Mucosa of gallbladder (tissue), 1 donor: ENCODE measurements around the gene DLG2. TPM values are rescaled to one million over a fixed set of nuclear protein-coding genes. Genes with fewer than 3 reads are reported as not detected.
A peak's percentile ranks its signal among the peaks of the same experiment; 100 is the strongest.

Experiments
- DNase-seq: peaks from one replicate; pipeline ENCODE4 v3.0.0-alpha.2; 2020; ENCODE audit warnings: low spot score
- total RNA-seq: library from RNA; stranded (reverse); gene quantifications from one replicate; pipeline ENCODE4 v1.2.1, GENCODE V29; 2021
- donor health status: DM: no; HTN: no; CAD: no.

The DLG2 gene
- total RNA-seq, 1 donor from 2014 or later: 4.4 TPM

DNA sequence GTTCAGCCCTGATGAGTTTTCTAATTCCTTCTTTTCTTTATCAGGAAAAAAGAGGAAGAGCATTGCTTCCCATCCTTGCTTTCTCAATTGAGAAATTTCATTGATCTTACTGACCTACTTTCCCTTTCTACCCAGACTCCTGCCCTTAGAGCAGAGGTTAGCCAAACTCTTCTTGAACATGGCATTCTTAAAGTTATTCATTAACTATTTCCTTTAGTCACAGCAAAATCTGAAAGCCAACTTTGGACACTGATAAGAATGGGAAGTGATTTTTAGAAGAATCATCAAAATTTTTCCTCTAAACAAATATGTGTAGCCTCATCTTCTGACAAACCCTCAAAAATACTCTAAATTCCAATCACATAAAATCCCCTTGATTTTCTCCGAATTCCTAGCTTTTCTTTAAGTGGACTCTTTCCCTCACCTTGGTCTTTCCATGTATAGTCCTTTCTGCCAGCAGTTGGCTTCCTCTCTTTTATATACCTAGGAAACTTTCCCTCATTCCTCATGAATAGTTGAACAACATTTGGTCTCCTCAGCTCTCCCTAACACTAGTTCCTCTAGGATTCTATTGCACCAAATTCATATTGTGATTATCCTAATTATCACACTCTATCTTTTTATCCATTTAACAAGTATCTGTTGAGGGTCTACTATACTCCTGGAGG lies 1774.2 kb downstream of the DLG2 start:
- no peak for DNase-seq

DNA sequence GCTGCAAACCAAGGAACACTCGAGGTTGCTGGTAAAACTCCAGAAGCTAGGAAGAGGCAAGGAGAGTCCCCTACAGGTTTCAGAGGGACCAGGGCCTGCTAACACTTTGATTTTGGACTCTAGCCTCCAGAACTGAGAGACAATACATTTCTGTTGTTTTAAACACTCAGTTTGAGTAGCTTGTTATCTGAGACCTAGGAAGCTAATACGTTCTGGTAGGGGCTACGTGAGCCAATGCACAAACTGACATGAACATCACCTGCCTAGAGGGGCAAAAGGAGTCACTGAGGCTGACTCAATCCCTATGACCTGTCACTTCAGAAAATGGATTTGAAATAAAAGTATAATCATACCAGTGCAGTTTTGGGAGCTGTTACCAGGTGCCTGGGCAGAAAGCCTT lies 1775.1 kb downstream of the DLG2 start:
- no peak for DNase-seq

DNA sequence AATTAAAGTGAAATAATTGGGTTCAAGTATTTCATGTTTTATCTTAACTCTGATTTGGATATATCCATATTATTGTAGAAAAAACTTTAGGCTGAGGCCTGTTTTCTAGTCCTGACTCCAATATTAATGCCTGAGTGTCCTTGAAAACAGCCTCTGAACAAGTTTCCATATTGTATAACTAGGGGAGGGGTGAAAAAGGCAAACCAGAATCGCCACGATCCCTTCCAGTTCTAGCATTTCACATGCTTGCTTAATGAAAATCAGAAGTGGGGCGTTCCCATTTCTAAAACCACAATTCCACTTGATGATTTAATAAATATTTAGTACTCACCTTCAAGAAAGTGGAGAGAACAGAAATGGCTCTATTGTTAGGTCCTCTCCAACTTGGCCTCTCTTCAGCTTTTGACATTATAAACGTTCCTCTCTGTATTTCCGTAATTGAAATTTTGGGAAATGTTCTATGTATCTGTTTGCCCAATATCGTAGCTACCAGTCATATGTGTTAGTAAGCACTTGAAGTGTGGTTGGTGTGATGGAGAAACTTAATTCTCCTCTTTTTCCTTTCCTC lies 1779.6 kb downstream of the DLG2 start:
- no peak for DNase-seq

DNA sequence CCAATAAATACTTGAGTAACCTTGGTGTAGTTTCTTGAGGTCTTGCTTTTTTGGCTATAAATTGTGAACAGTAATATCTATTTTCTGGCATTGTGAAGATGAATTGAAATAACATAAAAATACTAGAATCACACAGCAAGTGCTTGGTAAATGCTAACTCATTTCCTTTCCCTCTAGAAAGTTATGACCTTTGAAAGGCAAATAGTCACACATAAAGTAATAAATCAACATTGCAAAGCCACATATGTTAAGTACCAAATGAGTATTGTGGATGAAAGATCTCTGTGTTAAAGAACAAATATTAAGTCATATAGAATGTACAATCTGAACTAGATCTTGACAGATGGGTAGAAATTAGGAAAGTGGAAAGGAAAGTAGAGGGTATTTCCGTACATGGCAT lies 1781.3 kb downstream of the DLG2 start:
- DNase-seq: no peak

DNA sequence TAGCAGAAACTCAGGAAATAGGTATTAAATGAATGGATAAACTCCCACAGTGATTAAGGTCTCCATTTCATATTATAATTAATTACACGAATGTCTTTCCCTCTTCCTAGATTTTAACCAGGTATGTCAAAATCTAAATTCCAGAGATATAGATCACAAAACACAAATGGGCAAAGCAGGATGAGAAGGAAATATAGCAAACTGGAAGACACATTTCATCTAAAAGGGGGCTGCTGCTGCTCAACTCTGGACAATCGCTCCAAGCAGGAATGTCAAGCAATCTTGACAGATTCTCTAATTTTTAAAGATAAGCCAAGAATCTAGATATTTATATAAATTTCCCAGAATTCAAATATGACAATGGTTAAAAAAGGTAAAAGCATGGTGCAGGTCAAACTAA lies 1786.8 kb downstream of the DLG2 start:
- no peak for DNase-seq

DNA sequence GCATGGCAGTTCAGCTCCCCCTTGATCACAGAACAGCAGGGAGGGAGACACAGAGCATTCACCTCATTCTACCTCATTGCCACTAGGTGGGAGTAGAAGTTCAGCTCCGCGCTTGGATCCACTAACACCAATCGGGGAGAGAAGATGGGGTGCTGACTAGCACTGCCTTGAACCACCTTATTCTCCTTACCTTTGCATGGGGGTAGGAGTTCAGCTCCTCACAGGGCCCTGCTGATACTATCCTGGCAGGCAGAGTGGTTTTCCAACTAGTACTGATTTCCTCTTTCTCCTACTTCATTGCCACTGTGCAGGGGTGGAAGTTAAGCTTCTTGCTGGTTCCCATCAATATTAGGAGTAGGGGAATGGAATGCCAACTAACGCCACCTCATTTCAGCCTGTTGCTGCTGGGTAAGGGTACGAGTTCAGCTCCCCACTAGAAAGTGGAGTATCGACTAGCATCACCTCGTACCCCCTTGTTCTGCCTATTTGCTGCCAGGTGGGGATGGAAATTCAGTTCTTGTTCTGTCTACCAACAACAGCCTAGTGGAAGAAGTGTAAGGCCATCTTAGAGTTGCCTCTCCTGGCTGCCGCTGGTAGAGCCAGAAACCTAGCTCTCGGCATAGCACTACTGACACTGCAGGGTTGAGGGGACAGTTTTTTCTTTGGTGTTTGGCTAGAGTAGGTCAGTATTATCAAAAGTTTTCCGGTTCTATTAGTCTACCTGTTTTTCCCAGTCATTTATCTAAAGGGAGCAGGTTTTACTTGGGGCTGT lies 1790.1 kb downstream of the DLG2 start:
- DNase-seq: peak; percentile 16

DNA sequence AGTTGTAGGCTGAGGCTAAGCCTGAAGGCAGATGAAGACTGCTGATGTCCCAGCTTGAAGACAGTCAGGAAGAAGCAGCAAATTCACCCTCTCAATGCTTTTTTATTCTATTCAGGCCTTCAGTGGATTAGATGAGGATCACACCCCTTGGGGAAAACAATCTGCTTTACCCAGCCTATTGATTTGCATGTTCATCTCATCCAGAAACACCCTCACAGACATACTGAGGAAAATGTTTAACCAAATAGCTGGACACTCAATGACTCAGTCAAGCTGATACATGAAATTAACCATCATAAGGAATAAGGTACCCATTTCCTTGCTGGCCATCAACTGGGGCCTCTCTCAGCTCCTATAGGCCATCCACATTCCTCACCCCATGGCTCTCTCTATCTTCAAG lies 1791.1 kb downstream of the DLG2 start:
- DNase-seq: no peak

DNA sequence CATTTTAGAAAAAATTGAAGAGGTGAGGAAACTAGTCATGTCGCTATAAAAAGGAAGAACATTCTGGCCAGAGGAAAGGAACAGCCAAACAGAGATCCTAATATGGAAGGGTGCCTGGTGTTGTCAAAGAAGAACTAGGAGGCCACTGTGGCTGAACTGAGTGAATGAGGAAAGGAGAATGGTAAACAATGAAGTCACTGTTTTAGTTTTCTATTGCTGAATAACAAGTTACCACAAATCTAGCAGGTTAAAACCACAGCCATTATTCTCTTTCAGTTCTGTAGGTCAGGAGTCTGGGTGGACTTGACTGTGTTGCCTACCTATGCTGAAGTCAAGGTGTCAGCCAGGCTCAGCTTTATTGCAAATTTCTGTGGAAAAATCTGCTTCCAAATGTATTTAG lies 1791.7 kb downstream of the DLG2 start:
- no peak for DNase-seq

DNA sequence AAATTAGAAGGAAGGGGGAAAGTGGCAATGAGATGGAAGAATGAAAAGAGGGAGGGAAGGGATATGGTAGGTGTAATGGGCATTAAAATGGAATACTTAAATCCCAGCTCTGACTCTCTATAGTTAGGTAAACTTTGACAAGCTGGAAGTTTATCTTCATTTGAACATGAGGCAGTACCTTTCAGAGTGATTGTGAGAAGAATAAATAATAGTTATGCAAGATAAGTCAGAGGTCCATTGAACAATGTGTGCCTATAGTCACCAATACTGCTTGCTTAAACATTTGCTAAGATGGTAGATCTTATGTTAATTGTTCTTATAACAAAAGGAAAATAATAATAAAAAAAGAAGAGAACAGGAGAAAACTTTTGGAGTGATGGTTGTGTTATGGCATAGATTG lies 1795.2 kb downstream of the DLG2 start:
- DNase-seq: no peak

DNA sequence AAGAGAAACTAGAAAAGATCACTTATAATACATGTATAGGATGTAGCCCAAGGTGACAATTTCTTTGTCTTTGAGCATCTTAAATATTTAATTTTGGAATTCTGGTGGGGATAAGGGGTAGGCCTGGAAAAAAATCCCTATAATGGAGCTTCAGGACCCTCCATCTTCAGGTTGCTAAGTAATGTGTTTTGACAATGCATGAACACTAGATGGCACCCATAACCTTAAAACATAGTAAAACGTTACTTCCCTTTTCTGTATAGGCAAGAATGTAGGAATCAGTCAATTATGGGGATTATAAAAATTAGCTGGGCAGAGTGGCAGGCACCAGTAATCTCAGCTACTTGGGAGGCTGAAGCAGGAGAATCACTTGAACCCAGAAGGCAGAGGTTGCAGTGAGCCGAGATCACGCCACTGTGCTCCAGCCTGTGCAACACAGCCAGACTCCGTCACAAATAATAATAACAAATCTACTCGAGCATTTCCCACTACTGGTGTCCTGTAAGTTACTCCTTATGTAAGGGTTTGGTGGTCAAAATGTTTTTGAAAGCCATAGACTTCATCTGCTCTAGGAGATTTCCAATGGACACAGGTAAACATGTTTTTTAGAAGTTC lies 1799.1 kb downstream of the DLG2 start:
- no peak for DNase-seq

DNA sequence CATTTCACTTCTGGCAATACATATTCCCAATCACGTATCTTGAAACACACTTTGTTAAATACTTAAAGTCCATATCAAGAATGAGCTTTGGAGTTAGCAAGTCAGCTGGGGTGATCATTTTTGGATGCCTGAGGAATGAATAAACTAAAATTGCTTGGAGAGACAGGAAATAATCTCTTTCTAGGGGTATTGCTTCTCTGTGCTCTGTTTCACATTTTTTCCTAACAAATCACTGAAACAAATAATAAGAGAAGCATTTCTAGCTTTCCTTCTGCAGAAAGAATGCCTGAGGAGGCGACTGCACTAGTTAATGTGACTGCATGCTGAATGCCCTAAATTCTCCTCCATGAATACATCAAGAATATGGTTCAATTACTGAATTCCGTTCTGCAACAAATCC lies 1799.6 kb downstream of the DLG2 start:
- no peak for DNase-seq

DNA sequence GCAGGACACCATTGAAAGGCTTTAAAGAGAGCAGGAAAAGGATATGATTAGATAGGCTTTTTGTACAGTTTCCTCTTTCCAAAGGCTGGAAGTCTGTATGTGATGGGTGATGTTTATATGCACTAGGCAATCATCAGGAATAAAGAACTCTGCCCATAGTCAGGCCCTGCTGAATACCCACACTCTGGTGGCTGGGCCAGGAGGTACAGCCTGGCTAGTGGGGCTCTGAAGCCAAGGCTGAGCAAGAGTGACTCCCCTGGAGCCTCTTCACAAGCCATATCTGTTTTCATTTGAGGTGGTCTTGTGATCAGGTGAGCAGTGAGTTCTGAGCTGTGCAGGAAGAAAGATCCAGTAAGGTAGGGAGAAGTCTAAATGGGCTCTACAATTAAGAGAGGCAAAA lies 1801.1 kb downstream of the DLG2 start:
- DNase-seq: no peak

DNA sequence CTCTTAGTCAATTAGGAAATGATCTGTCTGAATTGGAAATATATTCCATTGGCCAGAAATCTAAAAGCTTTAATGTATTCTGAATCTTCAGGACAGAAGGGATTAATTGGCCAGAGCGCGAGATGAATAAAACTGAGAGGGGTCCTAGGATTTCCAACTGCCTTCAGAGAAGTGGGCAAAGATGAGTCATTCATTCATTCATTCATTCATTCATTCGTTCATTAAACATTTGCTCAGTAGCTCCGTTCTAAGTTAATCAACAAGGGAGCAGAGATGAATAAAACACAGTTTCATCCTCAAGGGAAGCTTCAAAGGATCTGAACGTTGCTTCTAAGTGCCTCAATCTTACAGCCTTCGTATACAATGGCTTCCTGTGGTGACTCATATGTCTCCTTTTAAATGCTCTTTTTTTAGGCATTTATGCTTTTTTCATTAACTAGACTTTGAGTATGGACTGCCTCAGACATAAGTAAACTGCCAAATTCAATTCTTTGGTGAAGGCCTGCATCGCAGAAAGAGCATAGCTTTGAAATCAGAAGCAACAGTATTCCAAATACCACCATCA lies 1803.6 kb downstream of the DLG2 start:
- no peak for DNase-seq

DNA sequence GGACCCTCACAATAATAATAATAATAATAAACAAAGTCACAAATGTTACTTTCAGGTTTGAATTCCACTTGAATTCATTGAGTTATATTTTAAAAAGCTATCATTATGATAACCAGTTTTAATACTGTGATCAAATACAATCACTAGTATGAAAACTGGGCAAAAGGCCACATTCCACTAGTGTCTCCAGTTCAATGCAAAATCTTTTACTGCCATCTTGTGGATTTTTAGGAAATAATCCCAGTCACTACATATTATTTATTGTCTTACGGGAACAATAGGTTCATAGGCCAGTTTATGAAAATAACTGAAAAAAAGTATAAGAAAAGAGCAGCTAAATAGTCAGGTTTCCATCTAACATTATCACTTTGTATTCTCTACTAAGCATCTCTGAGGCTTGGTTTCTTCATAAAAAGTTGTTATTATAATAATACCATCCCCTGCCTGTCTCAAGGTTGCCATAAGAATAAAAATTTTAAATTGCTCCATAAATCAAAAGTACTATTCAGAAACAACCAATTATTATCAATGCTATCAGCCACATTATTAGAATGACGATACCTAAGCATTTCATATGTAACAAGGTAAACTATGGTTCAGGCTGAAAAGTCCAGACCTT lies 1807.1 kb downstream of the DLG2 start:
- peak; percentile 12 for DNase-seq

DNA sequence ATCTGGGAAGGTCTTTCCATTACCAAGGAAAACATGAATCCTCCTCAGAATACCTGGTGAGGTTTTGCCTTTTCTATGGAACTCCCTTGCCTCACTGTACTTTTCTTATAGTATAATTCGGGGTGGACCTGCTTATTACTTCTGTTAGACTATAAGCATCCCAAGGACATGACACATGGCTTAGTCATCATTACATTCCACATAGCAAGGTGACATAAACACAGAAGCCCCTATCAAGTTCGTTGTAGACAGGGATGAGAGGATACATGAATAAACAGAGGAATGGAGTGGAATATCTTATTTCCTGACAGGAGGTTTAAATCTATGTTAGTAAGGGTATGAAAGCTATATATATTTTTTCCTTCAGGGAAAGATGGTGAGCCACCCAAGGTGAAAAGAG lies 1808.8 kb downstream of the DLG2 start:
- no peak for DNase-seq

DNA sequence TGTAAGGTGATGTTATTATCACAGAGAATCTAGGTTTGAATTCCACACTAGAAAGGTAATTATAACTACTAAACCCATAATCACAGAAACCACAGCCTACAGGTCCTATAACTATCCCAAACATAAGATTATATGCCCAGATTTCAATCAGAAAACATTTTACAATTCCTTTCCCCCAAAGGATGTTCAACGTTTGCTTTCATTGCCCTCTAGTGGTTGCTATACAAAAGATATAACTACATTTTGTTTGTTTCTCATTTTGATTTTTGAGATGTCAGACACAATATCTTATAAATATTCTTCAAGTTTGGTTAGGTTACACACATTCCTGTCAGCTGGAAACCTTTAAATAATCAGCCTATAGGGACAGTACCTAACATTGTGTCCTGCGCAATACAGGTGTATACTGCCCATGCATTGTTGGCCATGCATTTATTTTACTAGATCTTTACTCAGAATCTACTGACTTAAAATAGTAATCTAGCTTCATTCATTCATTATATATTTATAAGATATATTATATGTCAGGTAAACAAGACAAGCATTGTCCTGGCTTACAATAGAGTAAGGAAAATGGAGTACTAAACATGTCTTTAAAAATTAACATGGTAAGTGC lies 1810.5 kb downstream of the DLG2 start:
- DNase-seq: no peak

DNA sequence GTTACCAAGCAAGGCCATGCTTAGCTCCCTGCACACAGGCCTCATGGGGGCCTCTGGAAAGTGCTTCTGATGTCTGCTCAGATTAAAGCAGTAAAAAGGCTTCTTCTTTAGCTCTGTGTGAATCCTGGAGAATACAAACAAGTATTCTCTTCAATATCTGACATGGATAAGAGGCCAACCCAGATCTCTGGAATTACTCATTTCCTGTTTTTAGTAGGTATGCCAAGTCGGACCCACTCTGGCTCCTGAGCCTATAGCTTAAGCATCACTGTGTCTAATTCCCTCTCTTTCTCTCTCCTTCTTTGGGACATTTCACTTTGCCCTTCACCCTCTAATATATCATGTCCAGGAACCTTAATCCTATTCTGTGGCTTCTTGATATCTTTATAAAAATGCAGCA lies 1811.4 kb downstream of the DLG2 start:
- no peak for DNase-seq

DNA sequence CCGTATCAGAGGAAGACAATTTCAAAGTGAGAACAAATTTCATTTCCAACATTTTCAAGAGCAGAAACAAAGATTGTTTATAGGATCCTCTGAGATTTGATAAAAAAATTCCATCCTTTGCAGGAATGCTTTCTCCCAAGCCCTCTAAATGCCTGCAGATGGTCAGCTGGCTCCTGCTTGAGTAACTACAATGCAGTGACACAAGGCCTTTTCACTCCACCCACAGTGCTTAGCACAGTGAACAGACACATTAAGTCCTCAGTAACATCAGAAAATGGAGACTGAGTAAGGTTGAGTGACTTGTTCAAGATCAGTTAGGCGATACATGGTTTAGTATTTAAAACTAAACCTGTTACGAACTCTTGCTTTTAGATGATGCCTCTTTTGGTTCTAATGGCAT lies 1813.8 kb downstream of the DLG2 start:
- no peak for DNase-seq

DNA sequence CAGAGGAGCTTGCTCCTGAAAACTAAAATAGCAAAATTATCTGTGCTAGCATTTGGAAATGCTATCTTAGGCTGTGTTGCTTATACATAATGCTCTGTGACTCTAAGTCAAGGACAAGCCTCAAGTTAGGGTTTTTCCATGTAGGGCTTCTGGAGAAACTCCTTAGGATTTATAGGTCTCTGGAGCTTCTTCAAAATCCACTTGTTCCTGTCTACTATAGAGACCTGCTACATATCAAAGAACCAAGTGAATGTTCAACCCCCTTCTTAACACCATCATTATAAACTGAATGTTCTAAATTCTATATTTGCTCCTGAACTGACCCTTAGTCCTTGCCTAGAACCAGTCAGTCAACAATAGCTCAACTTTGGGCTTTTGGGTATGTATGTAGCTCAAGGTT lies 1817.9 kb downstream of the DLG2 start:
- no peak for DNase-seq

DNA sequence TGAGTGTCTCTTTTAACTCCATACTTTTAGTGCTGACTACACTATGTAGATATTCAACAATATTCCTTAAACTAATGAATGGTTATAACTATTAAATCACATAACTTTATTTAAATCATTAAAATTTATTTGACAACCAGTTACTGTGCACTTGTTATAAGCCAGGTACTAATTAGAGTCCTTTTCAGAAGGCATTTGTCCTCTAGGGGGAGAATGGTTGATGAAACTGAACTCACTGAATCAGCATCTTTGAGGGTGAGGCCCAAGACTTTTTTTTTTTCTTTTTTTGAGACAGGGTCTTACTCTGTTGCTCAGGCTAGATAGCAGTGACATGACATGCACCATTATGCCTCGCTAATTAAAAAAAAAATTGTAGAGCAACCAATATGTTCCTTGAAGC lies 1825.3 kb downstream of the DLG2 start:
- no peak for DNase-seq

DNA sequence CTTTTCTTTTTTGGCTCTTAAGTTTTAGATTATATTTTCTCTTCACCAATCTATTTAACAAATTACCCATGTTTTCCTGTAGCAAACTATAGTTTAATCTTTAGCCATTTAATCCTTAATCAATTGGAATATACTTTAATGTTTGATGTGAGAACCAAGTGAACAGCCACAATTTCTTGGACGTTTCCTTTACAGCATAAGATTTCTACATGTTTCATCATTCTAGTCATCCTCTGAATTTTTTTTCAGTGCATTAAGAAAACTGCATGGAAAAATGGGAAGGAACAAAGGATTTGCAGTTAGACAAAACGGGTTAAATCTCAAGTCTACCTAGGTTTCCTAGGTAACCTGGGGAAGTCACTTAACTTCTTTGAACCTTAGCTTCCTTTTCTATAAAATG lies 1833.8 kb downstream of the DLG2 start:
- DNase-seq: no peak

DNA sequence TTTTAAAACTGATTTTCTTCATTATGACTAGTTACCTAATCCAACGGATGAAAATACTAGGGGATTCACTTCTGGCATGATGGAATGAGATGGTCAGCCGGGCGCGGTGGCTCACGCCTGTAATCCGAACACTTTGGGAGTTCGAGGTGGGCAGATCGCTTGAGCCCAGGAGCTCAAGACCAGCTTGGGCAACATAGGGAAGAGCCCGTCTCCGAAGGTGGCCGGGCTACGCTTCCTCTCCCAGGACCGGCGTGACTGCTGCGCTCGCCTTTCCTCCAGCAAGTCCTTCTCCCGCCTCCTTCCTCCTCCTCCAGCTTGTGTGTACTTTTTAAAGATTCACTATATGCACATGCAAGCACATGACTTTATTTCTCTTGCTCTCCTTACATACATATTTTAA lies 1835.6 kb downstream of the DLG2 start:
- DNase-seq: no peak
